RPMI8226 (cell line): ENCODE data around the gene ARL3.

ENCODE experiments used
- DNase-seq: peaks from one replicate; pipeline ENCODE4 v3.0.0-alpha.2; 2015

The ARL3 gene

GRCh38 chr10:102633287-102633686, 80.9 kb downstream of the ARL3 start:
- no peak for DNase-seq

GRCh38 chr10:102632394-102633111, 81.6 kb downstream of the ARL3 start:
- DNase-seq: no peak

- no peak for DNase-seq
These were observed 82.4 kb downstream of the ARL3 start for GRCh38 chr10:102631525-102632393.

GRCh38 chr10:102630663-102631062, 83.5 kb downstream of the ARL3 start:
- no peak for DNase-seq

- DNase-seq: no peak
These were observed 84.3 kb downstream of the ARL3 start for GRCh38 chr10:102629661-102630614.

GRCh38 chr10:102628451-102628911, 85.7 kb downstream of the ARL3 start:
- no peak for DNase-seq

- no peak for DNase-seq
These were observed 86.4 kb downstream of the ARL3 start for GRCh38 chr10:102627736-102628293.

- no peak for DNase-seq
These were observed 86.9 kb downstream of the ARL3 start for GRCh38 chr10:102627291-102627735.

GRCh38 chr10:102626026-102626685, 88.0 kb downstream of the ARL3 start:
- no peak for DNase-seq

GRCh38 chr10:102624751-102625645, 89.2 kb downstream of the ARL3 start:
- no peak for DNase-seq

- no peak for DNase-seq
These were observed 90.1 kb downstream of the ARL3 start for GRCh38 chr10:102624094-102624493.
